ENCODE data around the gene SLC16A3. TPM values are rescaled to one million over a fixed set of nuclear protein-coding genes. Genes with fewer than 3 reads are reported as not detected.
A peak's percentile ranks its signal among the peaks of the same experiment; 100 is the strongest.

SLC16A3 gene
- total and polyA plus RNA-seq, 9 of the 15 experiments (the other 6 are each of a cell fraction or from before 2014, with no cell fraction given), result 0.11 to 5.4 (median 1.2) TPM; not detected in 2

DNA sequence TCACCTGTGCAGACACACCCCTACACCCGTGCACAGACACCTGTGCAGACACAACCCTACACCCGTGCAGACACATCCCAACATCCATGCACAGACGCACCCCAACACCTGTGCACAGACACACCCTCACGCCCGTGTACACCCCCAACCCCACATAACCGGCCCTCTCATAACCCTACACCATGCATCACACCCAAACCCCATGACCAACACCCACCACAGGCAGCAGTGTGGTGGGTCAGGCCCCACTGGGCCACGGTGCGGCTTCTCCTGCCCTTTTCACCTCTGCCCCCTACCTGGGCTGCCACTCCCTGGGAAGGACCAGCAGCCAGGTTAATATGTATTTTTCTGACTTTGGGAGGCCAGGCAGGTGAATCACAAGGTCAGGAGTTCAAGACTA is 4.2 kb upstream of the SLC16A3 start:
- CTCF ChIA-PET (ENCODE audit: low intra/inter-chr PET ratio), result no interaction called here
- intact Hi-C loops (cut with micrococcal nuclease), result no loop called here

DNA sequence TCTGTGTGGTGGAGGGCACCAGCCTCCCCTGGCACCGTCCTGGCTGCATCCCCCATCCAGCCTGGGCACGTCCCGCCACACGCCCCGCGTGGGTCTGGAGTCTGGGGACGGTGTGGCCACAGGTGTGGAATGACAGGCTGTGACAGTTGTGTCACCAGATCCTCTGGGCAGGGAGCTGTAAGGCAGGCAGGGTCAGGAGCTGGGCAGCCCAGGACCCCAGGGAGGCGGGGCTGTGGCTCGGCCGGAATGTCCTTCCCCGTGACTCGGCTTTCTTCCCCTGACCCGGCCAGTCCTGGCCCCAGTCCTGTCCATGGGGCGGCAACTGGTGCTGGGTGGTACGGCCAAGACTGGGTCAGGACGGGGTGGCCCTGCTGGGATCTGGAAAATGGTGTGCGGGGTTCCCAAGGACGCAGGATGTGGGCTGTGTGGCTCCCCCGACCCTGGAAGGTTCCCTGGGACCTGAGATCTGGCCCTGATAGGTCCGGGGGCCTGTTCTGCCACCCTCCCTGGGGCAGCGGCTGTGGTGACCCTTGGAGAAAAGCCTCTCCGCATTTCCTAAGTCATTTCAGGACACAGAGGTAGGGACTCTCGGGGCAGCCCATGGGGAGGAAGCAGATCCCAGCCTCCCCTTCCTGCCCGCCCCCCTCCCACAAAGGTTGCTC is 3.3 kb upstream of the SLC16A3 start:
- intact Hi-C loops (cut with micrococcal nuclease), result no loop called here
- in situ Hi-C loops (cut with MboI), result no loop called here
- Histone ChIP-seq H2AFZ (ENCODE audit: low read depth, low read length) (peak overlapping the region; percentile 35; the same call in 1 of the 2 replicates), H3K4me2 (ENCODE audit: insufficient read depth, low read length) (0 out of 2 replicates have a peak overlapping the region, but pooled peaks have one; percentile 1), H3K9ac (ENCODE audit: insufficient read depth in 1 of 2, low read depth in 2 of 2, low read length in 2 of 2) (peak overlapping the region in 1 of 2 experiments; percentile 82; a peak in 2 of 4 replicates), H3K4me3 (no peak overlapping the region), H4K20me1 (replicated peaks; ENCODE audit: control insufficient read depth, insufficient read depth, low read length) (no peaks in the 10 kb centered on the region), H3K27ac (ENCODE audit: extremely low read depth, low read depth, low read length) (no peak overlapping the region), H3K79me2 (ENCODE audit: control insufficient read depth, insufficient read depth, low read length) (no peaks in the 10 kb centered on the region), H3K4me1 (replicated peaks in 1 of 2; ENCODE audit: control insufficient read depth in 2 of 2, insufficient read depth in 2 of 2, low read length in 2 of 2) (peaks cover 15 to 58% of the 10 kb centered on the region in 2 experiments), H3K36me3 (ENCODE audit: control insufficient read depth, insufficient read depth, low read length) (no peaks in the 10 kb centered on the region), H3K9me3 (replicated peaks; ENCODE audit: control insufficient read depth, insufficient read depth, low read depth, low read length) (no peaks in the 10 kb centered on the region), H3K27me3 (ENCODE audit: control insufficient read depth in 2 of 2, insufficient read depth in 2 of 2, low read length in 2 of 2) (no peaks in the 10 kb centered on the region), H3K9me1 (ENCODE audit: control insufficient read depth, insufficient read depth, low read length) (no peaks in the 10 kb centered on the region)
- ChIA-PET CTCF (ENCODE audit: low intra/inter-chr PET ratio) (no interaction called here), POLR2A (interaction anchor here (0.6 to 2.3 kb wide), 2 partner anchors 17 to 22 kb away, joined by 3 to 6 read pairs; no protein-coding TSS in a partner anchor)
- peak; percentile 25 for ATAC-seq
- FAIRE-seq, result no peak
- DNase-seq (ENCODE audit: extremely low read depth in 1 of 4, low spot score in 3 of 4), result no peak
- WGBS (ENCODE audit: insufficient coverage, low coverage, missing lambda C conversion rate), result 54% methylated on average over 18 of the region's 24 CpGs
- no TSS peak for BruUV-seq (replicated peaks)
- no peak for TF ChIP-seq ZEB2 (IDR thresholded peaks at IDR 0.05)
- no peak for TF ChIP-seq SNAPC5 (CRISPR knock-in tag; IDR thresholded peaks at IDR 0.05)
- 0 out of 6 replicates have a peak, but pooled peaks of 1 of the 3 experiments have one; percentile 52 for TF ChIP-seq ZBTB11 (CRISPR knock-in tag; IDR thresholded peaks at IDR 0.05)
- TF ChIP-seq, protein P1, sequence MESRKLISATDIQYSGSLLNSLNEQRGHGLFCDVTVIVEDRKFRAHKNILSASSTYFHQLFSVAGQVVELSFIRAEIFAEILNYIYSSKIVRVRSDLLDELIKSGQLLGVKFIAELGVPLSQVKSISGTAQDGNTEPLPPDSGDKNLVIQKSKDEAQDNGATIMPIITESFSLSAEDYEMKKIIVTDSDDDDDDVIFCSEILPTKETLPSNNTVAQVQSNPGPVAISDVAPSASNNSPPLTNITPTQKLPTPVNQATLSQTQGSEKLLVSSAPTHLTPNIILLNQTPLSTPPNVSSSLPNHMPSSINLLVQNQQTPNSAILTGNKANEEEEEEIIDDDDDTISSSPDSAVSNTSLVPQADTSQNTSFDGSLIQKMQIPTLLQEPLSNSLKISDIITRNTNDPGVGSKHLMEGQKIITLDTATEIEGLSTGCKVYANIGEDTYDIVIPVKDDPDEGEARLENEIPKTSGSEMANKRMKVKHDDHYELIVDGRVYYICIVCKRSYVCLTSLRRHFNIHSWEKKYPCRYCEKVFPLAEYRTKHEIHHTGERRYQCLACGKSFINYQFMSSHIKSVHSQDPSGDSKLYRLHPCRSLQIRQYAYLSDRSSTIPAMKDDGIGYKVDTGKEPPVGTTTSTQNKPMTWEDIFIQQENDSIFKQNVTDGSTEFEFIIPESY (CRISPR knock-in tag; IDR thresholded peaks at IDR 0.05), result peak; percentile 67; the same call in 1 of the 2 replicates
- 0 out of 2 replicates have a peak, but pooled peaks have one; percentile 19 for TF ChIP-seq ZNF766 (CRISPR knock-in tag; conservative IDR thresholded peaks at IDR 0.05)
- TF ChIP-seq RAD51 (IDR thresholded peaks at IDR 0.05; ENCODE audit: borderline replicate concordance, low read depth), result no peak

More for the DNA sequence above, 4.2 kb upstream of the SLC16A3 start:
- Histone ChIP-seq H3K9me3 (replicated peaks; ENCODE audit: control insufficient read depth, insufficient read depth, low read depth, low read length) (no peaks in the 10 kb centered on the region), H3K27ac (ENCODE audit: extremely low read depth, low read depth, low read length) (no peak overlapping the region), H3K27me3 (ENCODE audit: control insufficient read depth in 2 of 2, insufficient read depth in 2 of 2, low read length in 2 of 2) (no peaks in the 10 kb centered on the region), H3K4me1 (replicated peaks in 1 of 2; ENCODE audit: control insufficient read depth in 2 of 2, insufficient read depth in 2 of 2, low read length in 2 of 2) (peaks cover 6 to 57% of the 10 kb centered on the region in 2 experiments; a peak in 3 of 5 replicates), H3K79me2 (ENCODE audit: control insufficient read depth, insufficient read depth, low read length) (no peaks in the 10 kb centered on the region), H4K20me1 (replicated peaks; ENCODE audit: control insufficient read depth, insufficient read depth, low read length) (no peaks in the 10 kb centered on the region), H3K9ac (ENCODE audit: insufficient read depth in 1 of 2, low read depth in 2 of 2, low read length in 2 of 2) (no peak overlapping the region), H3K4me2 (ENCODE audit: insufficient read depth, low read length) (no peak overlapping the region), H3K4me3 (no peak overlapping the region), H3K36me3 (ENCODE audit: control insufficient read depth, insufficient read depth, low read length) (no peaks in the 10 kb centered on the region), H2AFZ (ENCODE audit: low read depth, low read length) (no peak overlapping the region), H3K9me1 (ENCODE audit: control insufficient read depth, insufficient read depth, low read length) (no peaks in the 10 kb centered on the region)
- FAIRE-seq (no peak), DNase-seq (ENCODE audit: extremely low read depth in 1 of 4, low spot score in 3 of 4) (no peak), ATAC-seq (no peak)
- TF ChIP-seq TAL1 (IDR thresholded peaks at IDR 0.05), result no peak
- 0 out of 2 replicates have a peak, but pooled peaks have one; percentile 30 for TF ChIP-seq ZEB2 (IDR thresholded peaks at IDR 0.05)
- POLR2A ChIA-PET, result interaction anchor here (2.3 kb wide), 1 partner anchor 18 kb away, joined by 6 read pairs; no protein-coding TSS in a partner anchor
- no TSS peak for BruUV-seq (replicated peaks)
- 45% methylated on average over 8 of the region's 8 CpGs for WGBS (ENCODE audit: insufficient coverage, low coverage, missing lambda C conversion rate)
- in situ Hi-C loops (cut with MboI), result no loop called here
